D721Med (cell line): ENCODE results near the gene GLI2.

ENCODE experiments used
- DNase-seq: peaks from one replicate; pipeline ENCODE4 v3.0.0; 2011; ENCODE audit warnings: low spot score; ENCODE audit not compliant: insufficient read length
- FAIRE-seq: peaks from 2 replicates; lab custom pipeline; 2011; peaks lifted over from hg19 to GRCh38; lab: Jason Lieb, UNC
- CTCF ChIP-seq: IDR thresholded peaks from 2 replicates; pipeline ENCODE4 v1.5.1; 2012; ENCODE audit warnings: mild to moderate bottlenecking, control low read depth; ENCODE audit not compliant: insufficient read depth; ENCODE audit errors: missing control alignments

The GLI2 gene

GRCh38 chr2:120741571-120742561 is 6.2 kb downstream of the GLI2 start:
- FAIRE-seq: no peak

GRCh38 chr2:120743657-120744056 is 8.0 kb downstream of the GLI2 start:
- no peak for TF ChIP-seq CTCF
- FAIRE-seq (no peak), DNase-seq (no peak)

More at GRCh38 chr2:120741571-120742561, 6.2 kb downstream of the GLI2 start:
- no peak for TF ChIP-seq CTCF
- DNase-seq: no peak

GRCh38 chr2:120744817-120745216 is 9.1 kb downstream of the GLI2 start:
- no peak for DNase-seq
- TF ChIP-seq CTCF: no peak
- FAIRE-seq: no peak

GRCh38 chr2:120745420-120746111 is 9.9 kb downstream of the GLI2 start:
- no peak for DNase-seq
- FAIRE-seq: no peak
- no peak for TF ChIP-seq CTCF

GRCh38 chr2:120746144-120746543 is 10.5 kb downstream of the GLI2 start:
- TF ChIP-seq CTCF: no peak
- no peak for FAIRE-seq
- no peak for DNase-seq

- FAIRE-seq (no peak), DNase-seq (no peak)
- TF ChIP-seq CTCF: no peak
These were observed 11.6 kb downstream of the GLI2 start for GRCh38 chr2:120747281-120747680.
